SK-N-SH (cell line): ENCODE data around the gene FAM9C.

ENCODE experiments used
- CHD2 ChIP-seq: fragments of 150-350 bp; IDR thresholded peaks from 2 replicates; pipeline ENCODE4 v1.6.1; 2018; ENCODE audit warnings: low read length; ENCODE audit not compliant: partially characterized antibody
- CTCF ChIP-seq: fragments of 200-600 bp; sonication (generic); IDR thresholded peaks from 2 replicates; pipeline ENCODE4 v1.6.1; 2017; ENCODE audit warnings: antibody characterized with exemption, mild to moderate bottlenecking, moderate library complexity
- EZH2phosphoT487 ChIP-seq: fragments of 200-600 bp; sonication (generic); IDR thresholded peaks from 2 replicates; pipeline ENCODE4 v1.6.1; 2017; ENCODE audit warnings: low read depth, mixed run types, mild to moderate bottlenecking, antibody characterized with exemption, moderate library complexity, borderline replicate concordance
- GATA2 ChIP-seq: sonication (generic); formaldehyde crosslinking; IDR thresholded peaks from 2 replicates; pipeline ENCODE4 v1.5.0; 2020; ENCODE audit warnings: mild to moderate bottlenecking, missing genetic modification reagents

GRCh38 chrX:13005661-13006473 is 38.6 kb downstream of the FAM9C start:
- TF ChIP-seq EZH2phosphoT487 (no peak), CTCF (no peak), GATA2 (no peak), CHD2 (no peak)
